ENCODE results near the gene ATAD1. TPM values are rescaled to one million over a fixed set of nuclear protein-coding genes. Genes with fewer than 3 reads are reported as not detected.
A peak's percentile ranks its signal among the peaks of the same experiment; 100 is the strongest.

ATAD1 gene
- total RNA-seq, 4 donors from 2014 or later, result 27.2 to 36.3 (median 32.2) TPM

- TF ChIP-seq POLR2A (IDR thresholded peaks at IDR 0.05), result no peak
- TF ChIP-seq CTCF (IDR thresholded peaks at IDR 0.05), result no peak
- Histone ChIP-seq H3K27me3 (no peaks in the 10 kb centered on the region), H3K36me3 (no peaks in the 10 kb centered on the region), H3K4me3 (no peak overlapping the region), H3K27ac (peak overlapping the region in 2 of 4 donors; percentile 46 to 82), H3K4me1 (no peaks in the 10 kb centered on the region), H3K9me3 (no peaks in the 10 kb centered on the region)
- DNase-seq, result no peak
Measured at GRCh38 chr10:87842776-87843497, 24.9 kb upstream of the ATAD1 start.

DNA sequence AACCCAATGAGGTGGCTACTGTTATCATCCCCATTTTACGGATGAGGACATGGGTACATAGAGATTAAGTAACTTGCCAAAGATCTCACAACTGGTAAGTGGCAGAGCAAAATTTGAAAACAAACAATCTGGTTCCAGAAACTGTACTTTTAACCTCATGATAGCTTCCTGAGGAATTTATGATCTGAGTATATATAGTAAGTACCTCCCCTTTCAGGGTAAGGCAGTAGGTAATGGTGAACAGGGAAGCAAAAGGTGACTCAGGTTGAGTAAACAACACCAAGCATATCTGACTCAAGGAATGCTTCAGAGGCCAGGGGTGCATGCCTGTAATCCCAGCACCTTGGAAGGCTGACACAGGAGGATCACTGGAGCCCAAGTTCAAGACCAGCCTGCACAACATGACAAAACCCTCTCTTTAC, 24.2 kb upstream of the ATAD1 start:
- Histone ChIP-seq H3K4me1 (no peaks in the 10 kb centered on the region), H3K27me3 (no peaks in the 10 kb centered on the region), H3K9me3 (no peaks in the 10 kb centered on the region), H3K4me3 (no peak overlapping the region), H3K27ac (peak overlapping the region in 2 of 4 donors; percentile 60 to 82), H3K36me3 (no peaks in the 10 kb centered on the region)
- TF ChIP-seq POLR2A (IDR thresholded peaks at IDR 0.05), result no peak
- no peak for TF ChIP-seq CTCF (IDR thresholded peaks at IDR 0.05)
- peak in 2 of 3 donors; percentile 55 to 74 for DNase-seq

DNA sequence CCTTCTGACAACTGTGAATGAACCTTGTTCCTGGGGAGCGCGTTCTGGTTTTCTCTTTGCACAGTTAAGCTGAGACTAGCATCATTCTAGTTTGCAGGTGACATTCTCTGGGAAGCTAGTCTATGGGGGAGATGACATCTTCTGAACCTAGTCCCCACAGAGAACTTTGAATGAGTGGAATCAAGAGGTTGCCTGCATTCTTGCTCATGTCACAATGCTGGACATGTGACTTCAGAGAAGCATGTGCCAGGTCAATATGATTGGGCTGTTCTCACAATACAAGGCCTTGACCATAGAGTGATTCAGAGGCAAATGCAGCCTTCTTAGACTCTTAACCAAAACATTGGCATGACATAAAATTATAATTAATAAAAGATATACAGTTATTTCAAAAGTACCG, 23.2 kb upstream of the ATAD1 start:
- H3K9me3 ChIP-seq, result no peaks in the 10 kb centered on the region
- H3K27ac ChIP-seq, result peak overlapping the region in 2 of 4 donors; percentile 60 to 82
- no peaks in the 10 kb centered on the region for H3K36me3 ChIP-seq
- TF ChIP-seq CTCF (IDR thresholded peaks at IDR 0.05) (no peak), POLR2A (IDR thresholded peaks at IDR 0.05) (no peak)
- no peaks in the 10 kb centered on the region for H3K27me3 ChIP-seq
- H3K4me3 ChIP-seq, result no peak overlapping the region
- no peaks in the 10 kb centered on the region for H3K4me1 ChIP-seq
- DNase-seq, result peak in 1 of 3 donors; percentile 51

DNA sequence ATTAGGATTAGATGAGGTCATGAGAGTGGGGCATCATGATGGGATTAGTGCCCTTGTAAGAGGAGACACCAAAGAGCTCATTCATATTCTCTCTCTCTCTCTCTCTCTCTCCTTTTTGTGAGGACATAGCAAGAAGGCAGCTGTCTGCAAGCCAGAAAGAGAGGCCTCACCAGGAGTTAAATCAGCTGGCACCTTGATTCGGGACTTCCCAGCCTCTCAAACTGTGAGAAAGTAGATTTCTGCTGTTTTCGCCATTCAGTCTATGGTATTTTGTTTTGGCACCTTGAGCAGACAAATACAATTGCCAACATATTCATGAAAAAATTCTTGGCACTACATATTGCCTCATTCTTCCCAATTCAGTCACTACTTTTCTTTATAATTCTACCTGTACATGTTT, 20.6 kb upstream of the ATAD1 start:
- H3K27ac ChIP-seq, result no peak overlapping the region
- no peak overlapping the region for H3K4me3 ChIP-seq
- DNase-seq, result no peak
- H3K4me1 ChIP-seq, result no peaks in the 10 kb centered on the region
- H3K36me3 ChIP-seq, result no peaks in the 10 kb centered on the region
- no peaks in the 10 kb centered on the region for H3K27me3 ChIP-seq
- no peak for TF ChIP-seq CTCF (IDR thresholded peaks at IDR 0.05)
- no peak for TF ChIP-seq POLR2A (IDR thresholded peaks at IDR 0.05)
- no peaks in the 10 kb centered on the region for H3K9me3 ChIP-seq

DNA sequence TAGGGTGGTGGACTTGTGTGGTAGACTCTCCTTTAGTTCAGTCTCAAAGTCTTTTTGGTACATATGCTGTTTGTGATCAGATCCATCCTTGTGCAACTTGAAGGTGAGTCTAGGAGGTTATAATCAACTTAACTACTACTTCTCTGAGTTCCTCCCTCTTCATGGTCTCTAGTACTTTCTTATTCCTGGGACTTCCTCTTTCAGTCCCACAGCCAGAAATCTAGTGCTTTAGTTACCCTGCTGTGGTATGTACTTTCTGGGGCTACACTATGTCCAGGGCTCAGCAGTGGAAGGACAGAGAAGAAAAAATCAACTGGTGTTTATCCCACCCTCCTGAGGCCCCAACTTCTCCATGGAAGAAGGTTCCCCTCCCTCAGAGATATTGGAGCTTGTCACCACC, 19.4 kb upstream of the ATAD1 start:
- Histone ChIP-seq H3K4me3 (no peak overlapping the region), H3K27ac (no peak overlapping the region), H3K4me1 (no peaks in the 10 kb centered on the region), H3K36me3 (no peaks in the 10 kb centered on the region), H3K9me3 (no peaks in the 10 kb centered on the region), H3K27me3 (no peaks in the 10 kb centered on the region)
- no peak for TF ChIP-seq CTCF (IDR thresholded peaks at IDR 0.05)
- TF ChIP-seq POLR2A (IDR thresholded peaks at IDR 0.05), result no peak
- no peak for DNase-seq

All from Peyer's patch (tissue), 4 donors.